ENCODE measurements around the gene SRBD1.
"Not testable (repeated sequence)": the region's sequence is repeated elsewhere in the genome, so short reads cannot be mapped to it uniquely, and the experiment has no call there.

SRBD1 gene

DNA sequence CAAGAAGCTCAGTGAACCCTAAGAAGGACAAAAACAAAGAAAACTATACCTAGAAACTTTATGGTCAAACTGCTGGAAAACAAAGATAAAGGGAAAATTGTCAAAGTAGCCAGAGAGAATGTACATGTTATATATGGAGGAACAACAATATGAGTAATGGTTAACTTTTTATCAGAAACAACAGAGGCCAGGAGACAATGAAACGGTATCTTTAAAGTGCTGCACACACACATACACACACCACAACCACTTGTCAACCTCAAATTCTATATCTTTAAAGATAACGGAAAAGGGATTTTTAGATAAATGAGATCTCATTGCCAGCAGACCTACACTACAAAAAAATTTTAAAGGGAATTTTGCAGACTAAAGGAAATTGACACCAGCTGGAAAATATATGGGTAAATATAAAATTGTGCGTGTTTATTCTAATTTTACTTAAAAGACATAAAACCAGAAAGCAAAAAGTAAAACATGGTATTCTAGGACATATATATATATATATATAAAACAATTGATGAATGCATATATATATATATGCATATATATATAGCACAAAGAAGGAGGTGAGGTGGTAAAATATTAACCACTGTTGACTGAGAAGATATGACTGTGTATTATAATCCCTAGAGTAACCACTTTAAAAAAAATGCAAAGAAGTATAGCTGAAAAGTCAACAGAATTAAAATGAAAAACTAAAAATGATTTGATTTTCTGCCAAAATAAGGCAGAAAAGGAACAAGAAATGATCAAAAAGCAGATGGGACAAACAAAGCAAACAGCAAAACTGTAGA, 172.0 kb downstream of the SRBD1 start:
- FAIRE-seq, result no peak
- no peak for DNase-seq (ENCODE audit: insufficient read length, low spot score)

GRCh38 chr2:45436456-45436855, 174.6 kb downstream of the SRBD1 start:
- DNase-seq (ENCODE audit: insufficient read length, low spot score) (no peak), FAIRE-seq (no peak)

DNA sequence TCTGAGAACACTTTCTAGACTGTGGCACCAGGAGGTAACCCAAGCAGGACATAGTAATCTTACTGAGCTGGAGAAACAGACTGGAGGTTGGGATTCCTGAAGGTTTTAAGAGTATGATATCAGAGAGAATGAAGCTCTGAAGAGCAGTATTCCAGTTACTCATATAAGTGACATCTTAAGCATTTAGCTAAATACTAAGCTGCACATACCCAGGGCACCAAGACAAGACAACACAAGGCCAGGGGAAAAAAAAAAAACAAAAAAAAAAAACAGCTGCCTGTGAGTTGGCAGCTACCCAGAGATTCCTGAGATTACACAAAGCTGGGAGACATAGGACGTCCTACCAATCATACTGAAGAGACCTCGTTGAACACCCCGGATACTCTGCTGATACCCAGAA, 175.8 kb downstream of the SRBD1 start:
- no peak for FAIRE-seq

GRCh38 chr2:45433363-45433762, 177.7 kb downstream of the SRBD1 start:
- DNase-seq (ENCODE audit: insufficient read length, low spot score), result no peak
- no peak for FAIRE-seq

More for the DNA sequence above, 175.8 kb downstream of the SRBD1 start:
- DNase-seq (ENCODE audit: insufficient read length, low spot score), result peak; percentile 48

GRCh38 chr2:45432406-45432805, 178.7 kb downstream of the SRBD1 start:
- FAIRE-seq, result no peak
- DNase-seq (ENCODE audit: insufficient read length, low spot score), result peak; percentile 28

DNA sequence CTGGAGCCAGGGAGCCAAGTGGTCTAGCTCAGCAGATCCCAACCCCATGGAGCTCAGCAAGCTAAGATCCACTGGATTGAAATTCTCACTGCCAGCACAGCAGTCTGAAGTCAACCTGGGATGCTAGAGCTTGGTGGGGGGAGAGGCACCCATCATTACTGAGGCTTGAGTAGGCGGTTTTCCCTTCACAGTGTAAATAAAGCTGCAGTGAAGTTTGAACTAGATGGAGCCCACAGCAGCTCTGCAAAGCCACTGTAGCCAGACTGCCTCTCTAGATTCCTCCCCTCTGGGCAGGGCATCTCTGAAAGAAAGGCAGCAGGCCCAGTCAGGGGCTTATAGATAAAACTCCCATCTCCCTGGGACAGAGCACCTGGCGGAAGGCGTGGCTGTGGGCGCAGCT, 185.0 kb downstream of the SRBD1 start:
- FAIRE-seq; DNase-seq (ENCODE audit: insufficient read length, low spot score): not testable (repeated sequence)

DNA sequence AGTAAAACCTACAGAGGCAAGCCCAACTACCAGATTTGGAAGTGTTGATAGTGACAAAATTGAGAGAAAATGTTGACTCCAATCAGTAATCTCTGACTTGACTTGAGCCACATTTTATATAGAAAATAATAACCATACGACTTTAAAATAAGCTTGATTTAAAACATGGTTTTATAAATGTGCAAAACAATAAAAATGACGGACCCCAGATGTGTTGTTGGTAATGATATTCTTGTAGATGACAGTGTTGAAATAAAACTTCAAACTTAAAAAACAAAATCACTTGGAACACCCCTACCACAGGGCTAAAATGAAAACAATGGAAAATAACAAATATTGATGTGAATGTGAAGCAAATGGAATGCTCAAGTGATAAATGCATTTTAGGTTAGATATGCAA, 188.1 kb downstream of the SRBD1 start:
- FAIRE-seq, result no peak
- no peak for DNase-seq (ENCODE audit: insufficient read length, low spot score)

DNA sequence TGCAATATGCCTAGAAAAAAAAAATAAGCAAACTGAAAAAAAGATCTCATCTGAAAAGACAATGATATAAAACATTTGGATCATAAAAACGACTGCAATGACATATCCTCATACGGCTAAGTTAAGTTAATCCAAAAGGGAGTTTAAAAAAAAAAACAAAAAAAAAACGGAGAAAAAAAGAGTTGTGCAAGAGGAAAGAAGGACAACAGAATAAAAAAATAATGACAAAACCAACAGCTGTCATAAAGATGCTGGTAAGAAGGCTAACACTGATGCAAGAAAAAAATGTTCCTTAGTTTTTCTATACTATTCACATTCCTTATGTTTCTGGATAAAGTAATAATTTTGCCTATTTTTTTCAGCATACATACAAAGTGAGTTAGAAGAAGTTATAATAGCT, 192.5 kb downstream of the SRBD1 start:
- FAIRE-seq, result no peak
- DNase-seq (ENCODE audit: insufficient read length, low spot score), result no peak

GRCh38 chr2:45415534-45416123, 195.4 kb downstream of the SRBD1 start:
- FAIRE-seq (no peak), DNase-seq (ENCODE audit: insufficient read length, low spot score) (no peak)

GRCh38 chr2:45412754-45413379, 198.2 kb downstream of the SRBD1 start:
- no peak for FAIRE-seq
- no peak for DNase-seq (ENCODE audit: insufficient read length, low spot score)

DNA sequence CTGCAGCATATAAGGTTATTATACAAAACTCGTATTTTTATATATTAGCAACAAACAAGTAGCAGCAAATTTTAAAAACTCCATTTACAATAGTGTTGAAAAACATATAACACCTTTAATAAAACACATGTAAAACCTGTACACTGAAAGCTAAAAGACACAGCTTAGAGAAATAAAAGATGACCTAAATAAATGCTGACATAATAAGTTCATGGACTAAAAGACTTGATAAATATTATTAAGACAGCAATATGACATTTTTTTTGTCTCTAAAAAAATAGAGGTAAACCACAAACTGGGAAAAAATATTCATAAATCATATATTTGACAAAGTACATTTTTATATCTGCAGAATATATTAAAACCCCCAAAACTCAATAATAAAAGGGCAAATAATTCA, 201.4 kb downstream of the SRBD1 start:
- DNase-seq (ENCODE audit: insufficient read length, low spot score) (no peak), FAIRE-seq (no peak)

- FAIRE-seq (no peak), DNase-seq (ENCODE audit: insufficient read length, low spot score) (no peak)
These were observed 204.4 kb downstream of the SRBD1 start for GRCh38 chr2:45406621-45407020.

DNA sequence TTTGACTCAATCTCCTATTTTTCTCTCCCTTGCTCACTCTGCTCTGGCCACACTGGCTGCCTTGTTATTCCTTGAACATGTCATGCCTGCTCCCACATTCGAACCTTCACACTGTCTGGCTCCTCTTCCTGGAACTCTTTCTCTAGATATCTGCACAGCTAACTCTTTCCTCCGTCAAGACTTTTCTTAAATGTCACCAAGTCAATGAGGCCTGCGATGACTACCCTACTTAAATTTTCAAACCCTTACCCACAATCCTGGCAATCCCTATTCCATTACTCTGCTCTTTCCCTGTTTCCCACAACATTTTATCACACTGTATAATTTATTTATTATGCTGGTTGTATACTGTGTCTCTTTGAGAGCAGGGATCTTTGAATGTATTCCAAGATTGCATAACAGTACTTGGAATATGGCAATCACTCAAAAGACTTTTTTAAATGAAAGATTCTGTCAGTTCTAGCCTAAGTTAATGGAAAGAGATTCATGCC, 206.2 kb downstream of the SRBD1 start:
- DNase-seq (ENCODE audit: insufficient read length, low spot score), result no peak
- FAIRE-seq, result no peak

GRCh38 chr2:45403036-45403435, 208.0 kb downstream of the SRBD1 start:
- FAIRE-seq (no peak), DNase-seq (ENCODE audit: insufficient read length, low spot score) (no peak)

GRCh38 chr2:45401431-45401922, 209.6 kb downstream of the SRBD1 start:
- FAIRE-seq (no peak), DNase-seq (ENCODE audit: insufficient read length, low spot score) (no peak)

GRCh38 chr2:45399040-45399784, 211.9 kb downstream of the SRBD1 start:
- FAIRE-seq (no peak), DNase-seq (ENCODE audit: insufficient read length, low spot score) (no peak)

DNA sequence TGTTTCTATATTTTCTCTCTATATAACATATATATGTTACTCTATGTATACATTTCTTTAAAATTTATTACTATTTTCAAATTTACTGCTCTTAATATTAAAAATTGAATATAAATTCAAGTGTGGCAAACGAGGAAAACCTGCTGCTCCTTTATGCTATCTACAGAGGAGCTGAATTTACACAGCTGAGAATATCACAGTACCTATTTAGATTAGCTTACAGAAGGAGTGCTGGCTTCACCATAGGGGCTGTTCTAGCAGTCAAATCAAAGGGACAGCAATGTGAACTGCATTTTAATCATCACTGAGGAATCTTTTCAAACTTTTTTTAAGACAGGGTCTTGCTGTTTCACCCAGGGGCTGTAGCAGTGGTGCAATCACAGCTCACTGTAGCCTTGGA, 213.8 kb downstream of the SRBD1 start:
- FAIRE-seq (no peak), DNase-seq (ENCODE audit: insufficient read length, low spot score) (no peak)

- no peak for FAIRE-seq
- DNase-seq (ENCODE audit: insufficient read length, low spot score), result no peak
These were observed 214.4 kb downstream of the SRBD1 start for GRCh38 chr2:45396671-45397070.

- DNase-seq (ENCODE audit: insufficient read length, low spot score), result no peak
- peak; percentile 67 for FAIRE-seq
These were observed 216.2 kb downstream of the SRBD1 start for GRCh38 chr2:45394842-45395241.

DNA sequence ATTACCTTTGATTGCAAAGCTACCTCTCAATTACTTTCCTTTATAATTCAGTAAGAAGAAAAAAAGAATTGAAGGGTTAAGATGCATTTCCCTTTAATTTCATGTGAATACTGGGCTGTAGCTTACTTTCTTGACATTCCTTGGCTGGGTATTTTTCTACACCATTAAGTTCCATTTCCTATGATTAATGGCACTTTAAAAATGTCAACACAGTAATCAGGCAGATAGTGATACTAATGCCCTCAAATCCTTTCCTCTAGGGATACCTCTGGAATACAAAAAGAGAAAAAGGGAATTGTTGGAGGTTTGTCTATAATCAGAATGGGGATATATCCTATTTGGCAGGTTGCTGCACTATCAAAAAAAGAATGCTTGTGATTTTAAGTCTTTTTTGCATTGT, 216.9 kb downstream of the SRBD1 start:
- no peak for DNase-seq (ENCODE audit: insufficient read length, low spot score)
- FAIRE-seq, result no peak

- FAIRE-seq, result no peak
These were observed 219.2 kb downstream of the SRBD1 start for GRCh38 chr2:45391866-45392265.

More at GRCh38 chr2:45391866-45392265, 219.2 kb downstream of the SRBD1 start:
- no peak for DNase-seq (ENCODE audit: insufficient read length, low spot score)
